Embryonic facial prominence (tissue), 1 donor: Measurements from ENCODE around the gene CSAD.
"Not testable (repeated sequence)": the region's sequence is repeated elsewhere in the genome, so short reads cannot be mapped to it uniquely, and the experiment has no call there.

Experiments
- DNase-seq: peaks from one replicate; pipeline ENCODE4 v3.0.0-alpha.2; 2016; ENCODE audit errors: extremely low spot score

Gene CSAD

GRCh38 chr12:53218551-53219291 lies 38.0 kb upstream of the CSAD start:
- DNase-seq, result no peak

- DNase-seq, result no peak
Measured at GRCh38 chr12:53217931-53218307, 37.2 kb upstream of the CSAD start.

- peak; percentile 22 for DNase-seq
Measured at GRCh38 chr12:53217051-53217930, 36.6 kb upstream of the CSAD start.

- DNase-seq, result no peak
Measured at GRCh38 chr12:53215497-53215896, 34.8 kb upstream of the CSAD start.

- no peak for DNase-seq
Measured at GRCh38 chr12:53214687-53215455, 34.1 kb upstream of the CSAD start.

GRCh38 chr12:53214221-53214620 lies 33.5 kb upstream of the CSAD start:
- DNase-seq, result no peak

GRCh38 chr12:53213348-53213747 lies 32.6 kb upstream of the CSAD start:
- DNase-seq, result peak; percentile 32

GRCh38 chr12:53212931-53213330 lies 32.2 kb upstream of the CSAD start:
- no peak for DNase-seq

GRCh38 chr12:53211476-53212381 lies 31.0 kb upstream of the CSAD start:
- DNase-seq, result no peak

- DNase-seq, result no peak
Measured at GRCh38 chr12:53210843-53211242, 30.1 kb upstream of the CSAD start.

- DNase-seq, result no peak
Measured at GRCh38 chr12:53208877-53209463, 28.2 kb upstream of the CSAD start.

GRCh38 chr12:53208435-53208834 lies 27.7 kb upstream of the CSAD start:
- no peak for DNase-seq

- DNase-seq, result no peak
Measured at GRCh38 chr12:53207042-53207441, 26.3 kb upstream of the CSAD start, which contains the start of gene ITGB7. TSS of gene ITGB7 (minus strand) at chr12:53207251. CDS start at chr12:53200443, 6,808 bp downstream.

- DNase-seq, result no peak
Measured at GRCh38 chr12:53205747-53206419, 25.2 kb upstream of the CSAD start.

- DNase-seq, result no peak
Measured at GRCh38 chr12:53204351-53204750, 23.6 kb upstream of the CSAD start.

GRCh38 chr12:53202316-53202715 lies 21.6 kb upstream of the CSAD start:
- DNase-seq, result not testable (repeated sequence)

- DNase-seq, result no peak
Measured at GRCh38 chr12:53201639-53202038, 20.9 kb upstream of the CSAD start.

GRCh38 chr12:53201177-53201541 lies 20.4 kb upstream of the CSAD start:
- no peak for DNase-seq

GRCh38 chr12:53200458-53201176 lies 19.9 kb upstream of the CSAD start:
- no peak for DNase-seq

- DNase-seq, result no peak
Measured at GRCh38 chr12:53200107-53200457, 19.4 kb upstream of the CSAD start.
